Measurements from ENCODE around the gene SLC2A10.

SLC2A10 gene

DNA sequence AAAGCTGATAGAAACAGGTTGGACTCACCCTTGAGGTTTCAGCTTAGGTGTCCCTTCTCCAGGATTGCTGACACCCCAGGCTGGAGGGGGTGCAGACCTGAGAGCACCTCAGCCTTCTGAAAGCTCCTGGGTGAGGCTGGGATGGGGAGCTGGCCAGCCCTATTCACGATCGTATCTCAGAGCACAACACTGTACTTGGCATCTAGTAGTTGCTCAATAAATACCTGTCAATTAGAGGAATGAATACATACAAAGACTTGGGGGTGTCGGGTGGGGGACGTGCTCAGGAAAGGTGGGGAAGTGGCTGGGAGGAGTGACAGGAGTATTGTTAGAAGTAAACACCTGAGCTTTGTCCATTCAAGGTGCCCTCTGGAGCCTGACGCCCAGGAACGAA is 61.7 kb downstream of the SLC2A10 start:
- no peak for DNase-seq

DNA sequence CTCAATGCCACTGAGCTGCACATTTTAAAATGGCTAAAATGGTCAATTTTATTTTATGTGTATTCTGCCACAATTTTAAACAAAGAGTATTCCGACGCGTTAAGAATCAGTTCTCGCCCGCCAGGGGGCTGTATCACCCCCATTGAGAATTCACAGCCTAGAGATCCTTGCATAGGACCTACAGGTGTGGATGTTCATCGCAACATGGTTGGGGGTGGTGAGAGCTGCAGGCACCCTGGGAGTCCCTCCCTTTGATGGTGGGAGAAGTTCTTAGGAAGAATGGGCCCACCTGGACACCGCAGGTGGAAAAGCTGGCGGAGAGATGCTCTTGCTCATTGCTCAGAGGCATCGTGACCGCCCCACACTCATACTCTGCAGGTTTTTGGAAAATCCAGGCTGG is 63.5 kb downstream of the SLC2A10 start:
- DNase-seq: no peak

DNA sequence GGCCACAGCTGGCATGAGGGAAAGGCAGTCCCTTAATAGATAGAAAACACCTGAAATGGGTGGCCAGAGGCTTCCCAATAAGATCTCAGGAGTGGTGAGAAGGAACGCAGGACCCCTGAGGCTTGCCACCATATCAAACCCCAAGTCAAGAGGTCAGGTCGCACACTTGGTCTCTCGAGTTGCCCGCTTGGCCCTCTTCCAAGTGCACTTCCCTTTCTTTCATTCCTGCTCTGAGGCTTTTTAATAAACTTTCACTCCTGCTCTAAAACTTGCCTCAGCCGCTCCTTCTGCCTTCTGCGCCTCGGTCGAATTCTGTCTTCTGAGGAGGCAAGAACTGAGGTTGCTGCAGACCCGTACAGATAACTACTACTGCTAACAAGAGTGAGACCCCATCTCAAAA is 64.2 kb downstream of the SLC2A10 start:
- DNase-seq: peak; percentile 58

DNA sequence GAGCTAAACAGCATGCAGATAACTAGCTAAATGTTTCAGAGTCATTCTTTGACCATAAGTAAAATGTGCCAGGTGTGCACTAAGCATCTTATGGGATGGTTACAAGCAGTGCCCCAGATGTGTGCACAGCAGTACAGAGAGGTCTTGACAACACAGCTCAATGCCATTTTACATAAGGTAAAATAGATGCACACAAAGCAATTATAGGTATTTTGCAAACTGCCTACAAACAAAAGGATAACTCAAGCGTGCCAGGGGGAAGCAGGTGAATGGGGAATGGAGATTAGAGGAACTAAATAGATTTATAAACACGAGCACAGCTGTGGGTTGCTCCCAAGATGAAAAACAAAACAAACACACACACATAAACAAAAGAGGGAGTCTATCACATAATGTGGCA is 64.8 kb downstream of the SLC2A10 start:
- no peak for DNase-seq

DNA sequence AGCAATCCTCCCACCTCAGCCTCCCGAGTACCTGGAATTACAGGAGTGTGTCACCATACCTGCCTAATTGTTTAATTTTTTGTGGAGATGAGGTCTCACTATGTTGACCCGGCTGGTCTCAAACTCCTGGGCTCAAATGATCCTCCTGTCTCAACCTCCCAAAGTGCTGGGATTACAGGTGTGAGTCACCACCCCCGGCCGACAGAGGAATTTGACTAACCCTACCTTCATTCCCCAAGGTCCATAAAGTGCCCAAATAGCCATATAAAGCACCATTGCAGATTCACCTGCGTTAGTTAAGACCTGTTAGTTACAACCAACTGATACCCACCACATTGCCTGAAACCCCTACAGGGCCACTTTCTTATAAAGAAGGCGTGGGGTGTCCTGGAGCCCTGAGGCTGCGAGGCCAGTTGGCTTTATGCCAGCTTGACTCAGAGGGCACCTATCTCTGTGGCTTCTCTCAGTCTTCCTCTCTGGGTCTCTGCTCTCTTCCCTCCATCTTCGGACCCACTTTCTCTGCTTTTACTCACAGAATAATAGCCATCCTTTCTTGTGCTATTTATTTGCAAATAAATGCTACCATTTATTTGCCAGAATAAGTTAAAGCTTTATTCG is 65.6 kb downstream of the SLC2A10 start:
- DNase-seq: no peak

DNA sequence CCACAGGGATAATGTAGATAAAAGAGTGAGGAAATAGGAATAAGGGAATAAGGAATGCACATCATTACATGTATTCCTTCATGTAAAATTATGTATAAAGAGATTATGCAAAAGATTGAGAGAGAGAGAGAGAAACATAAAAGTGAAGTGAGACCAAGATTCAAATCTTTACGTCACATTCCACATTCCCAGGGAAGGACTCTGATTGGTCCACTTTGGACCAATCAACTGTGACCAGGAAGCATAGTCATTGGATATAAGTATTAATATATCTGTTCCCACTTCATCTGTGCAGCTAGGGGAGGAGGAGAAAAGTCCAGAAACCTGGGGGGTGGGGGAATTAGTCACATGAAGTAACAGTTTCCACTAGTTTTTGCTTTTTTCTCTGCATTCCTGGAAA is 66.4 kb downstream of the SLC2A10 start:
- DNase-seq: no peak

DNA sequence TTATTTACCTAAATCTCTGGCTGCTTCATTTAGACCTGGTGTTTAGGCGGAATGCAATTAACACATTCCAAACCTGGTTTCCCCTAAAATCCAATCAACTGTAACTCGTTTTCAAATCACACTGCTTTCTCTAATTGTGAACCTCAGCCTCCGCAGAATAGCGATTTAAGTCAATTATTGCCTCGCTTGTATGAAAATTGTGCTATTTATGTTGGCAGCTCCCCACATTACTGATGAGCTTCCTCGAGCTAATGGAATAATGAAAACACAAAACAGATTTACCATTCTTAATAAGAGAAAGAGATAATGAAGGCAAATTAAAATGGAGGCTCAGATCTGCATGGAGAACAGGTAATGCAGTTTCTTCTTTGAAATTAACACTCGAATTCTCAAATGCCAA is 67.9 kb downstream of the SLC2A10 start:
- DNase-seq: no peak

DNA sequence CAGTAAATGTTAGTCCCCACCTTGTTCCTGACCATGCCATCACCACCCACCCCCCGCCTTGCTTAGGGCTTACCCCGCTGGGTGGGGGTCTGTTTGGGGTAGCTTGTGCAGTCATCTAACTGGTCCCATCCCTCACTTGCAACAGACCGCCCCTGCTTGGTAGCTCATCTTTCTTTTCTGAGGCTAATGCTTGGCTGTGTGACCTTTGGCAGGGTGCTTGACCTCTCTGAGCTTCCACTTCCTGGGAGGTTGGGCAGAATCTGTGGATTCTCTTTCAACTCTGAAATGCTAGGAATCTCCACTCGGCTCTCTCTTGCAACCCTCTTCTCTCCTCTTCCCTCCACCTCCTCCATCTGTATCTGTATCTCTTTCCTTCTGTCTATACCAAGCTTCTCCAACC is 70.4 kb downstream of the SLC2A10 start:
- DNase-seq: no peak

DNA sequence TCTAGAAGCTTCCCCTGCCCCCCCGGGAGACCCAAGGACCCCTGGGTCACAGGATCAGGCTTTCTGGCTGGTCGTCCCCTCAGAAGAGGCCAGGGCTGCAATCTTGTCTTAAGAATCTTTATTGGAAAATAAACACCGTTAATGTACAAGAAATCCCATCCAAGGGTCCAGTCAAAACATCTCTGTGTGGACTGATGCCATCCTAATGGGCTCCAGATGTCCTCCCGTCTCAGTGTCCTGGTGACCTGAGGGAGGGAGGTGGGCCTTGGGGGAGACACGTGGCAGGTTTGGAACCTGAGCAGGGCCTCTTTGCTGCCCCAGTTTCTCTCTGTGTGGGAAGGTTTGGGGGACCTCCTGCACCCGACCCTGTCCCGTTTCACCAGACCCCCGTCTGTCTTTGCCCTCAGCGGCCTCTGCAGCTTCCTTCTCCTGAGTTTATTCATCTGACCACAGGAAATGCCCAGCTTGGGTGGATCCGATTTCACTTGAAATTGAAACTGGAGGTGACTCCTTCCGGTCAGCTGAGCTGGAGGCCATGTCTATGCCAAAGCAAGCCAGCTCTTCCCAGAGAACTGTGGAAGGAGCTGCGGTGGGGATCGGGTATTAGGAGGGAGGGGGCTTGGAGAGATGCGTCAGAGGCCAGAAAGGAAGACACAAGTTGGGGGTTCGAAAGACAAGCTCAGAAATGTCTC is 75.1 kb downstream of the SLC2A10 start:
- DNase-seq: peak; percentile 8

Measured in OCI-M1 (cell line).